K562 (cell line): ENCODE results near the gene PRKCE. TPM values are rescaled to one million over a fixed set of nuclear protein-coding genes. Genes with fewer than 3 reads are reported as not detected.

Experiments used
- ATAC-seq: fragments of 200-7000 bp; cut with Tn5 transposase; 3 replicates; pipeline ENCODE4 v1.9.1; 2020; ENCODE audit warnings: moderate library complexity
- BruUV-seq: library from RNA; stranded (reverse); fragments of 400-500 nt; replicated peaks from 2 replicates; lab custom pipeline; 2021; lab: Mats Ljungman, UMichigan
- CTCF ChIA-PET: fragments of 300-600 bp; formaldehyde crosslinking; extraction: SDS; loops from one replicate; lab custom pipeline; 2021; ENCODE audit warnings: low intra/inter-chr PET ratio; lab: Yijun Ruan, JAX
- POLR2A ChIA-PET: fragments of 300-600, 350-650 bp; sonication (Branson Sonifier 250); formaldehyde crosslinking; extraction: SDS; loops from one replicate; lab custom pipeline; 2021; ENCODE audit warnings: antibody characterized with exemption, inconsistent platforms; lab: Yijun Ruan, JAX
- DNase-seq, 4 experiments: peaks; one replicate each; pipeline versions ENCODE4 v3.0.0 to v3.0.0-alpha.2; 2011 to 2018; ENCODE audit warnings: low spot score in 3 of 4, mixed read lengths in 3 of 4; ENCODE audit errors: extremely low read depth in 1 of 4
- FAIRE-seq: peaks from 2 replicates; lab custom pipeline; 2011; peaks lifted over from hg19 to GRCh38; lab: Jason Lieb, UNC
- H2AFZ ChIP-seq: 2 replicates; pipeline ENCODE4 v1.6.0; 2011; ENCODE audit warnings: low read depth, low read length, control low read depth, inconsistent platforms
- H3K27ac ChIP-seq: fragments of 200-600 bp; 3 replicates; pipeline ENCODE4 v1.8.0; 2011; ENCODE audit warnings: low read depth, mild to moderate bottlenecking, control low read depth, inconsistent platforms, low read length, moderate library complexity, mixed read lengths; ENCODE audit errors: extremely low read depth
- H3K27me3 ChIP-seq, 2 experiments: fragments of 300-600 bp in 1 of 2; 2 replicates in 1 of 2; 3 replicates in 1 of 2; pipeline versions ENCODE4 v1.6.0 to v1.8.0; 2011; ENCODE audit warnings: inconsistent platforms in 2 of 2, low read length in 2 of 2, mild to moderate bottlenecking in 1 of 2, mixed read lengths in 1 of 2, moderate library complexity in 1 of 2; ENCODE audit not compliant: control insufficient read depth in 2 of 2, insufficient read depth in 2 of 2
- H3K36me3 ChIP-seq: fragments of 300-600 bp; 3 replicates; pipeline ENCODE4 v1.8.0; 2011; ENCODE audit warnings: mild to moderate bottlenecking, low read length, inconsistent platforms; ENCODE audit not compliant: control insufficient read depth, insufficient read depth
- H3K4me1 ChIP-seq, 2 experiments: fragments of 200-600 bp in 1 of 2; replicated peaks in 1 of 2; 2 replicates in 1 of 2; 3 replicates in 1 of 2; pipeline versions ENCODE4 v1.5.1 to v1.8.0; 2011; ENCODE audit warnings: inconsistent platforms in 2 of 2, low read length in 2 of 2, mild to moderate bottlenecking in 1 of 2, mixed read lengths in 1 of 2, moderate library complexity in 1 of 2; ENCODE audit not compliant: control insufficient read depth in 2 of 2, insufficient read depth in 2 of 2
- H3K4me2 ChIP-seq: 2 replicates; pipeline ENCODE4 v1.6.1; 2011; ENCODE audit warnings: low read length, control low read depth, inconsistent platforms, mixed read lengths; ENCODE audit not compliant: insufficient read depth
- H3K4me3 ChIP-seq: fragments of 200-600 bp; sonication (generic), shearing (Covaris generic); 2 replicates; pipeline ENCODE4 v1.5.1; 2016; ENCODE audit warnings: control low read depth, inconsistent platforms
- H3K79me2 ChIP-seq: fragments of 200-600 bp; 3 replicates; pipeline ENCODE4 v1.8.0; 2011; ENCODE audit warnings: low read length, inconsistent platforms; ENCODE audit not compliant: control insufficient read depth, insufficient read depth
- H3K9ac ChIP-seq, 2 experiments: 2 replicates each; pipeline versions ENCODE4 v1.6.0 to v1.6.1; 2011; ENCODE audit warnings: low read depth in 2 of 2, low read length in 2 of 2, control low read depth in 1 of 2, inconsistent platforms in 1 of 2, mild to moderate bottlenecking in 1 of 2, mixed read lengths in 1 of 2; ENCODE audit not compliant: insufficient read depth in 1 of 2
- H3K9me1 ChIP-seq: one replicate; pipeline ENCODE4 v1.6.0; 2011; ENCODE audit warnings: inconsistent platforms, mild to moderate bottlenecking, low read length, moderate library complexity; ENCODE audit not compliant: control insufficient read depth, insufficient read depth
- H3K9me3 ChIP-seq: replicated peaks from 2 replicates; pipeline ENCODE4 v1.5.1; 2011; ENCODE audit warnings: low read depth, low read length, inconsistent platforms; ENCODE audit not compliant: control insufficient read depth, insufficient read depth
- H4K20me1 ChIP-seq: replicated peaks from 2 replicates; pipeline ENCODE4 v1.6.1; 2011; ENCODE audit warnings: low read length, inconsistent platforms, mixed read lengths; ENCODE audit not compliant: control insufficient read depth, insufficient read depth
- ARNT ChIP-seq, 2 experiments: fragments of 450-650 bp; IDR thresholded peaks; 2 replicates each; pipeline ENCODE4 v1.6.1; 2016; ENCODE audit warnings: mild to moderate bottlenecking in 1 of 2
- KLF16 ChIP-seq: IDR thresholded peaks from 2 replicates; pipeline ENCODE4 v1.6.1; 2016; ENCODE audit warnings: antibody characterized with exemption
- NBN ChIP-seq: fragments of 450-650 bp; IDR thresholded peaks from 2 replicates; pipeline ENCODE4 v1.6.1; 2016; ENCODE audit warnings: low read depth, mild to moderate bottlenecking
- NCOA6 ChIP-seq: fragments of 450-650 bp; IDR thresholded peaks from 2 replicates; pipeline ENCODE4 v1.6.1; 2017; ENCODE audit warnings: mild to moderate bottlenecking
- UBTF ChIP-seq, 2 experiments: IDR thresholded peaks; 2 replicates each; pipeline ENCODE4 v1.6.1; 2012; ENCODE audit warnings: improper control_type of control experiment in 2 of 2, low read depth in 2 of 2, low read length in 2 of 2, borderline replicate concordance in 1 of 2
- ZBTB49 ChIP-seq: sonication (generic); formaldehyde crosslinking; IDR thresholded peaks from 2 replicates; pipeline ENCODE4 v1.8.0; 2022; ENCODE audit warnings: missing genetic modification reagents, mild to moderate bottlenecking, borderline replicate concordance
- ZFP30 ChIP-seq: fragments of 250-450 bp; sonication (Bioruptor Pico); IDR thresholded peaks from 2 replicates; pipeline ENCODE4 v1.8.0; 2022; ENCODE audit warnings: moderate library complexity, mild to moderate bottlenecking, inconsistent platforms, borderline replicate concordance
- ZSCAN32 ChIP-seq: fragments of 450-650 bp; formaldehyde crosslinking; IDR thresholded peaks from 2 replicates; pipeline ENCODE4 v1.4.0; 2020; ENCODE audit warnings: mild to moderate bottlenecking, moderate library complexity
- WGBS: fragments of 100-300 bp; shearing (Covaris generic); methylation state at CpG from one replicate; pipeline ENCODE4 v1.1.6; 2016; ENCODE audit warnings: low coverage, mixed read lengths; ENCODE audit not compliant: insufficient coverage; ENCODE audit errors: missing lambda C conversion rate; 5-methylcytosine and 5-hydroxymethylcytosine counted together
- in situ Hi-C: fragments of 300-500 bp; cut with MboI; formaldehyde crosslinking; loops from 4 replicates; pipeline ENCODE4 v1.15.0; 2018; ENCODE audit warnings: inconsistent platforms, mixed read lengths
- intact Hi-C: fragments of 100-400 bp; cut with micrococcal nuclease; formaldehyde crosslinking; loops from 2 replicates; pipeline ENCODE4 v1.14.2; 2022
- polyA plus RNA-seq, 8 experiments: library from polyadenylated mRNA; depleted of rRNA in 4 of 8; stranded (reverse) in 5 of 8; unstranded in 3 of 8; fragments of >200 nt; fragmentation: Nextera tagmentation in 2 of 8; fragmentation: Illumina TruSeq in 1 of 8; extraction: Ambion mirVana in 2 of 8; extraction: Trizol in 1 of 8; gene quantifications; 2 replicates each; pipeline versions ENCODE4 v1.2.1 to v1.2.3, GENCODE V29; 2011 to 2014; ENCODE audit warnings: inconsistent platforms in 1 of 8, missing spikeins in 1 of 8
- total RNA-seq, 7 experiments: library from RNA; depleted of rRNA in 6 of 7; stranded (reverse); fragments of >200 nt in 6 of 7; fragmentation: Illumina TruSeq in 2 of 7; extraction: Trizol in 2 of 7; gene quantifications; 2 replicates each; pipeline versions ENCODE4 v1.2.1 to v1.2.3, GENCODE V29; 2011 to 2021; ENCODE audit warnings: low replicate concordance in 1 of 7

PRKCE gene
- total and polyA plus RNA-seq, 9 of the 15 experiments (the other 6 are each of a cell fraction or from before 2014, with no cell fraction given) = 0.06 to 1.0 (median 0.22) TPM; not detected in 1

- Histone ChIP-seq H2AFZ (no peak overlapping the region), H3K4me2 (no peak overlapping the region), H4K20me1 (no peaks in the 10 kb centered on the region; the same call in 1 of the 2 replicates), H3K27ac (no peak overlapping the region), H3K9me1 (no peaks in the 10 kb centered on the region), H3K36me3 (no peaks in the 10 kb centered on the region), H3K4me3 (no peak overlapping the region), H3K9me3 (no peaks in the 10 kb centered on the region), H3K9ac (no peak overlapping the region), H3K27me3 (peaks cover 0 to 24% of the 10 kb centered on the region in 2 experiments; a peak in 3 of 5 replicates), H3K4me1 (no peaks in the 10 kb centered on the region), H3K79me2 (no peaks in the 10 kb centered on the region)
- ChIA-PET POLR2A (no interaction called here), CTCF (no interaction called here)
- intact Hi-C loops (no loop called here), in situ Hi-C loops (no loop called here)
- TF ChIP-seq ZFP30 (CRISPR knock-in tag) = no peak
- TF ChIP-seq NCOA6 = no peak
- TF ChIP-seq ZSCAN32 (CRISPR knock-in tag) = no peak
- no peak for TF ChIP-seq ZBTB49 (CRISPR knock-in tag)
- TF ChIP-seq ARNT (IDR thresholded peaks at IDR 0.05) = no peak
- TF ChIP-seq NBN = no peak
- no peak for TF ChIP-seq UBTF (IDR thresholded peaks at IDR 0.05; ENCODE audit: borderline replicate concordance in 1 of 2, low read depth in 2 of 2, low read length in 2 of 2)
- TF ChIP-seq KLF16 = no peak
- WGBS = 0% methylated on average over 3 of the region's 3 CpGs
- DNase-seq = no peak
- ATAC-seq = no peak
- no TSS peak for BruUV-seq
- FAIRE-seq = no peak
These were observed 219.6 kb downstream of the PRKCE start for GRCh38 chr2:45871025-45871424.
